ENCODE data around the gene VWA8.

Gene VWA8

GRCh38 chr13:41981951-41982715 lies 21.2 kb upstream of the VWA8 start:
- H3K4me3 ChIP-seq (ENCODE audit: low read depth, low read length), result no peak overlapping the region
- peak; percentile 7 for DNase-seq (ENCODE audit: low read depth)
- no peak for TF ChIP-seq CTCF (conservative IDR thresholded peaks at IDR 0.05; ENCODE audit: low read depth, low read length)

- DNase-seq (ENCODE audit: low read depth), result no peak
- H3K4me3 ChIP-seq (ENCODE audit: low read depth, low read length), result no peak overlapping the region
- TF ChIP-seq CTCF (conservative IDR thresholded peaks at IDR 0.05; ENCODE audit: low read depth, low read length), result no peak
Measured at GRCh38 chr13:41978007-41978406, 17.1 kb upstream of the VWA8 start.

- no peak for DNase-seq (ENCODE audit: low read depth)
- H3K4me3 ChIP-seq (ENCODE audit: low read depth, low read length), result no peak overlapping the region
- no peak for TF ChIP-seq CTCF (conservative IDR thresholded peaks at IDR 0.05; ENCODE audit: low read depth, low read length)
Measured at GRCh38 chr13:41976476-41976875, 15.6 kb upstream of the VWA8 start.

GRCh38 chr13:41974262-41974900 lies 13.5 kb upstream of the VWA8 start:
- DNase-seq (ENCODE audit: low read depth), result no peak
- TF ChIP-seq CTCF (conservative IDR thresholded peaks at IDR 0.05; ENCODE audit: low read depth, low read length), result no peak
- H3K4me3 ChIP-seq (ENCODE audit: low read depth, low read length), result no peak overlapping the region

- peak; percentile 41 for TF ChIP-seq CTCF (conservative IDR thresholded peaks at IDR 0.05; ENCODE audit: low read depth, low read length)
- no peak overlapping the region for H3K4me3 ChIP-seq (ENCODE audit: low read depth, low read length)
- DNase-seq (ENCODE audit: low read depth), result peak; percentile 12
Measured at GRCh38 chr13:41973247-41973741, 12.4 kb upstream of the VWA8 start.

- TF ChIP-seq CTCF (conservative IDR thresholded peaks at IDR 0.05; ENCODE audit: low read depth, low read length), result no peak
- DNase-seq (ENCODE audit: low read depth), result no peak
- no peak overlapping the region for H3K4me3 ChIP-seq (ENCODE audit: low read depth, low read length)
Measured at GRCh38 chr13:41971848-41972247, 10.9 kb upstream of the VWA8 start.

Data from choroid plexus epithelial cell (primary cell).